Measurements from ENCODE around the gene RNF152. TPM values are rescaled to one million over a fixed set of nuclear protein-coding genes. Genes with fewer than 3 reads are reported as not detected.

Gene RNF152
- total RNA-seq, 1 donor from 2014 or later: 24.1 TPM

DNA sequence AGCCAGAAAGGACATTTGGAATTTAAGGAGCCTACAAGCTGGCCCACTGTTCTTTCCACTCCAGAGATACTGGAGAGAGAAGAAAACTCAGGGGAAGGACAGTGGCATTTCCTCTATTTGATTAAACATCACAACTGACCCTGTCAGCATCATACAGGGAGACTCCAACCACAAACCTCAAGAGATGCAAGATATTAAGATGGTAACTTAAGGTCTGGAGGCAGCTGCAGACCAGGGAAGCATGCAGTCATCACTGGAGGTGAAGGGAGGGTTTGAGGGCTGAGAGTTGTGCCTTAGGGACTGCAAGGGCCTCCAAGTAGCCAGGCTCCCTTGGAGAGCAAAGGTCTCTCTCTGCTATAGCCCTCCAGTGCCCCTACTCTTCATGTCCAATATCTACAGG lies 67.4 kb downstream of the RNF152 start:
- Histone ChIP-seq H3K9me3 (ENCODE audit: low read depth) (no peaks in the 10 kb centered on the region), H2AFZ (replicated peaks) (no peak overlapping the region), H3K4me2 (no peak overlapping the region), H4K20me1 (ENCODE audit: low read depth) (peaks cover 5% of the 10 kb centered on the region), H3K4me1 (peaks cover 8% of the 10 kb centered on the region), H3K27me3 (no peaks in the 10 kb centered on the region), H3K27ac (no peak overlapping the region), H3F3A (ENCODE audit: low read depth) (no peaks in the 10 kb centered on the region), H3K4me3 (no peak overlapping the region), H3K9ac (no peak overlapping the region), H3K79me2 (ENCODE audit: low read depth) (peaks cover 36% of the 10 kb centered on the region), H3K36me3 (no peaks in the 10 kb centered on the region)
- Mint-ChIP-seq H3K9me3 (peaks cover 4% of the 10 kb centered on the region), H3K36me3 (peaks cover 38% of the 10 kb centered on the region), H3K4me1 (peaks cover 18% of the 10 kb centered on the region), H3K4me3 (no peak overlapping the region), H3K27ac (peak overlapping the region; percentile 90), H3K27me3 (ENCODE audit: insufficient read depth, low read depth) (peaks cover 2% of the 10 kb centered on the region)
- no peak for TF ChIP-seq EZH2phosphoT487 (IDR thresholded peaks at IDR 0.05)
- TF ChIP-seq EZH2 (IDR thresholded peaks at IDR 0.05): no peak
- TF ChIP-seq, protein P1, sequence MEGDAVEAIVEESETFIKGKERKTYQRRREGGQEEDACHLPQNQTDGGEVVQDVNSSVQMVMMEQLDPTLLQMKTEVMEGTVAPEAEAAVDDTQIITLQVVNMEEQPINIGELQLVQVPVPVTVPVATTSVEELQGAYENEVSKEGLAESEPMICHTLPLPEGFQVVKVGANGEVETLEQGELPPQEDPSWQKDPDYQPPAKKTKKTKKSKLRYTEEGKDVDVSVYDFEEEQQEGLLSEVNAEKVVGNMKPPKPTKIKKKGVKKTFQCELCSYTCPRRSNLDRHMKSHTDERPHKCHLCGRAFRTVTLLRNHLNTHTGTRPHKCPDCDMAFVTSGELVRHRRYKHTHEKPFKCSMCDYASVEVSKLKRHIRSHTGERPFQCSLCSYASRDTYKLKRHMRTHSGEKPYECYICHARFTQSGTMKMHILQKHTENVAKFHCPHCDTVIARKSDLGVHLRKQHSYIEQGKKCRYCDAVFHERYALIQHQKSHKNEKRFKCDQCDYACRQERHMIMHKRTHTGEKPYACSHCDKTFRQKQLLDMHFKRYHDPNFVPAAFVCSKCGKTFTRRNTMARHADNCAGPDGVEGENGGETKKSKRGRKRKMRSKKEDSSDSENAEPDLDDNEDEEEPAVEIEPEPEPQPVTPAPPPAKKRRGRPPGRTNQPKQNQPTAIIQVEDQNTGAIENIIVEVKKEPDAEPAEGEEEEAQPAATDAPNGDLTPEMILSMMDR (IDR thresholded peaks at IDR 0.05): no peak
- DNase-seq (ENCODE audit: low spot score): no peak

- H3K27ac ChIP-seq: no peak overlapping the region
- no peaks in the 10 kb centered on the region for H3K9me3 ChIP-seq (ENCODE audit: low read depth)
- no peak overlapping the region for H2AFZ ChIP-seq (replicated peaks)
- H3K9ac ChIP-seq: no peak overlapping the region
- Mint-ChIP-seq H3K27me3 (ENCODE audit: insufficient read depth, low read depth) (peaks cover 2% of the 10 kb centered on the region), H3K4me1 (peaks cover 18% of the 10 kb centered on the region), H3K36me3 (peaks cover 38% of the 10 kb centered on the region), H3K9me3 (peaks cover 5% of the 10 kb centered on the region), H3K4me3 (no peak overlapping the region), H3K27ac (peak overlapping the region; percentile 7)
- H3K27me3 ChIP-seq: no peaks in the 10 kb centered on the region
- peaks cover 36% of the 10 kb centered on the region for H3K79me2 ChIP-seq (ENCODE audit: low read depth)
- H3K4me1 ChIP-seq: peaks cover 8% of the 10 kb centered on the region
- DNase-seq (ENCODE audit: low spot score): no peak
- H3K4me3 ChIP-seq: no peak overlapping the region
- H3F3A ChIP-seq (ENCODE audit: low read depth): no peaks in the 10 kb centered on the region
- TF ChIP-seq, protein P1 (IDR thresholded peaks at IDR 0.05): no peak
- no peak for TF ChIP-seq EZH2 (IDR thresholded peaks at IDR 0.05)
- TF ChIP-seq EZH2phosphoT487 (IDR thresholded peaks at IDR 0.05): no peak
- H3K4me2 ChIP-seq: no peak overlapping the region
- no peaks in the 10 kb centered on the region for H3K36me3 ChIP-seq
- peaks cover 5% of the 10 kb centered on the region for H4K20me1 ChIP-seq (ENCODE audit: low read depth)
These were observed 68.0 kb downstream of the RNF152 start for GRCh38 chr18:61824733-61825363.

DNA sequence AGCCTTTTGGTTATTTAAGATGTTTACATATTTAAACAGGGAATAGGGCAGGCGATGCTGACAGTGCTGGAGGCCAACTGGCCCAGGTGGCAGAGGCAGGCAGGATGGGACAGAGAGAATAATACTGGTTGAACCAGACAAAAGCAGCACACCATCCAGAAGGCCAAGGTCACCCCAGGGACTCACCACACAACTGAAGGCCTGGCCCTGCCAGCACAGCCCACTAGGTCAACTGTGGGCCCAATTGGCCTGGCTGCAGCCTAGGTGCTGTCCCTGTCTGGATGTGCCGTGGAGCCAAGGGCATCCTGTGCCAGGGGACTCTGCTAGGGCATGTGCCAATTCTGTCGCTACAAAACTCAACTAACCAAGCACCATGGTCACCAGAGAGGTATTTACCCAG lies 69.2 kb downstream of the RNF152 start:
- no peak overlapping the region for H2AFZ ChIP-seq (replicated peaks)
- TF ChIP-seq EZH2 (IDR thresholded peaks at IDR 0.05) (no peak), EZH2phosphoT487 (IDR thresholded peaks at IDR 0.05) (no peak)
- TF ChIP-seq, protein P1 (IDR thresholded peaks at IDR 0.05): no peak
- no peaks in the 10 kb centered on the region for H3F3A ChIP-seq (ENCODE audit: low read depth)
- H3K4me2 ChIP-seq: no peak overlapping the region
- Mint-ChIP-seq H3K36me3 (peaks cover 37% of the 10 kb centered on the region), H3K9me3 (peaks cover 8% of the 10 kb centered on the region), H3K27ac (no peak overlapping the region), H3K4me1 (peaks cover 13% of the 10 kb centered on the region), H3K4me3 (no peak overlapping the region), H3K27me3 (ENCODE audit: insufficient read depth, low read depth) (no peaks in the 10 kb centered on the region)
- H3K36me3 ChIP-seq: no peaks in the 10 kb centered on the region
- no peaks in the 10 kb centered on the region for H3K27me3 ChIP-seq
- H3K4me3 ChIP-seq: no peak overlapping the region
- DNase-seq (ENCODE audit: low spot score): no peak
- peaks cover 47% of the 10 kb centered on the region for H3K79me2 ChIP-seq (ENCODE audit: low read depth)
- H3K27ac ChIP-seq: no peak overlapping the region
- H3K9ac ChIP-seq: no peak overlapping the region
- peaks cover 8% of the 10 kb centered on the region for H3K4me1 ChIP-seq
- peaks cover 5% of the 10 kb centered on the region for H4K20me1 ChIP-seq (ENCODE audit: low read depth)
- H3K9me3 ChIP-seq (ENCODE audit: low read depth): no peaks in the 10 kb centered on the region
